Smooth muscle cell of the pulmonary artery (primary cell): Measurements from ENCODE around the gene PADI4. TPM values are rescaled to one million over a fixed set of nuclear protein-coding genes. Genes with fewer than 3 reads are reported as not detected.

ENCODE experiments used
- total RNA-seq: library from RNA; depleted of rRNA; stranded (reverse); fragments of >200 nt; gene quantifications from 2 replicates; pipeline ENCODE4 v1.2.3, GENCODE V29; 2014

The PADI4 gene
- not detected in 2 replicates for total RNA-seq

GRCh38 chr1:17307946-17308345 is at the start of gene PADI4:
TSS of gene PADI4 (plus strand) at chr1:17308197. CDS start at chr1:17308223, 26 bp downstream.

DNA sequence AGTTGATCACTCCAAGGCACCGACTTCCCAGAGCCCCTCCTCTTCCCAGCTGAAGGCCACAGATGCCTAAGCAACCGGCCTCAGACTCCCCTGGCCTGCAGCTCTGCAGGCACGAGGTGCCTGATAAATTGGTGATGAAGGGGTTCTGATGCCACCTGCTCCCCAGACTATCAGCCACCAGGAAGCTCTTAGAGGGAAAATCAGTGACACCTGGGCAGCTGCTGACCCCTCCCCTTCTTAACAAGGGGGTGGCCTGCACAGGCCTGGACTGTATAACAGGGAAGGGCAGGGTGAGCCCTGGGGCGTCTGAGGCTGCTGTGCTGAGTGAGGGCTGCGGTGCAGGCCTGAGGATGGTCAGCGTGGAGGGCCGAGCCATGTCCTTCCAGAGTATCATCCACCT is 63.9 kb downstream of the PADI4 start, which contains the start of gene PADI6:
Gene PADI6, plus strand, starts transcription at position 301 of the 400 bp plus-strand sequence. Its CDS starts 50 bp downstream, at position 351.

Other genes starting within 250 kb of the PADI4 start
- gene PADI2, start 188.7 kb upstream of the PADI4 start, total RNA-seq: 0.39 and 0.53 TPM in 2 replicates
- gene PADI1, start 103.1 kb upstream of the PADI4 start, total RNA-seq: 0.07 TPM in 2 replicates
- not detected in 2 replicates for gene PADI3, start 59.1 kb upstream of the PADI4 start, total RNA-seq
- gene PADI6, start 64.0 kb downstream of the PADI4 start, total RNA-seq: not detected in 2 replicates
- gene RCC2, start 131.5 kb downstream of the PADI4 start, total RNA-seq: 33.9 and 39.6 TPM in 2 replicates
- gene ARHGEF10L, start 231.5 kb downstream of the PADI4 start, total RNA-seq: 41.0 and 53.4 TPM in 2 replicates